ENCODE data around the gene HTRA3.
"Not testable (repeated sequence)": the region's sequence is repeated elsewhere in the genome, so short reads cannot be mapped to it uniquely, and the experiment has no call there.

Gene HTRA3

GRCh38 chr4:8345946-8346814 lies 76.6 kb downstream of the HTRA3 start:
- TF ChIP-seq CTCF (IDR thresholded peaks at IDR 0.05; ENCODE audit: extremely low read depth, insufficient read depth, missing control alignments): no peak
- no peak for DNase-seq (ENCODE audit: low spot score)
- in situ Hi-C loops (cut with MboI; ENCODE audit: low pct_unique_long_range_greater_than_20kb, low sequenced_read_pairs, unreplicated experiment): no loop called here

- no peak for DNase-seq (ENCODE audit: low spot score)
- TF ChIP-seq CTCF (IDR thresholded peaks at IDR 0.05; ENCODE audit: extremely low read depth, insufficient read depth, missing control alignments): no peak
- in situ Hi-C loops (cut with MboI; ENCODE audit: low pct_unique_long_range_greater_than_20kb, low sequenced_read_pairs, unreplicated experiment): no loop called here
Observed at GRCh38 chr4:8346838-8347605, 77.5 kb downstream of the HTRA3 start.

GRCh38 chr4:8347660-8348059 lies 78.1 kb downstream of the HTRA3 start:
- no peak for TF ChIP-seq CTCF (IDR thresholded peaks at IDR 0.05; ENCODE audit: extremely low read depth, insufficient read depth, missing control alignments)
- no peak for DNase-seq (ENCODE audit: low spot score)
- in situ Hi-C loops (cut with MboI; ENCODE audit: low pct_unique_long_range_greater_than_20kb, low sequenced_read_pairs, unreplicated experiment): no loop called here

- DNase-seq (ENCODE audit: low spot score): no peak
- in situ Hi-C loops (cut with MboI; ENCODE audit: low pct_unique_long_range_greater_than_20kb, low sequenced_read_pairs, unreplicated experiment): no loop called here
- TF ChIP-seq CTCF (IDR thresholded peaks at IDR 0.05; ENCODE audit: extremely low read depth, insufficient read depth, missing control alignments): no peak
Observed at GRCh38 chr4:8348071-8348470, 78.5 kb downstream of the HTRA3 start.

GRCh38 chr4:8349236-8349635 lies 79.7 kb downstream of the HTRA3 start:
- in situ Hi-C loops (cut with MboI; ENCODE audit: low pct_unique_long_range_greater_than_20kb, low sequenced_read_pairs, unreplicated experiment); DNase-seq (ENCODE audit: low spot score): not testable (repeated sequence)

- in situ Hi-C loops (cut with MboI; ENCODE audit: low pct_unique_long_range_greater_than_20kb, low sequenced_read_pairs, unreplicated experiment): no loop called here
- DNase-seq (ENCODE audit: low spot score): no peak
- no peak for TF ChIP-seq CTCF (IDR thresholded peaks at IDR 0.05; ENCODE audit: extremely low read depth, insufficient read depth, missing control alignments)
Observed at GRCh38 chr4:8349664-8350236, 80.2 kb downstream of the HTRA3 start.

GRCh38 chr4:8350352-8350751 lies 80.8 kb downstream of the HTRA3 start:
- DNase-seq (ENCODE audit: low spot score): no peak
- no peak for TF ChIP-seq CTCF (IDR thresholded peaks at IDR 0.05; ENCODE audit: extremely low read depth, insufficient read depth, missing control alignments)
- in situ Hi-C loops (cut with MboI; ENCODE audit: low pct_unique_long_range_greater_than_20kb, low sequenced_read_pairs, unreplicated experiment): no loop called here
